WTC11 (cell line): ENCODE results near the gene ALG5. TPM values are rescaled to one million over a fixed set of nuclear protein-coding genes. Genes with fewer than 3 reads are reported as not detected.

ENCODE experiments used
- ATAC-seq: fragments of 200-7000 bp; cut with Tn5 transposase; 2 replicates; pipeline ENCODE4 v1.10.0; 2021; ENCODE audit warnings: mild to moderate bottlenecking, moderate library complexity
- CTCF ChIA-PET: fragments of 300-600 bp; sonication (Branson Sonifier 250); formaldehyde crosslinking; loops from one replicate; lab custom pipeline; 2021; ENCODE audit warnings: antibody characterized with exemption; lab: Charles Lee
- POLR2A ChIA-PET: fragments of 350-600 bp; sonication (Branson Sonifier 250); formaldehyde crosslinking; loops from one replicate; lab custom pipeline; 2021; ENCODE audit warnings: antibody characterized with exemption; lab: Charles Lee
- DNase-seq: peaks from one replicate; pipeline ENCODE4 v3.0.0; 2021; ENCODE audit warnings: low spot score
- H3K27ac Mint-ChIP-seq: 2 replicates; pipeline ENCODE4 v1.8.0; 2021; ENCODE audit warnings: mixed read lengths
- H3K27me3 Mint-ChIP-seq: 2 replicates; pipeline ENCODE4 v1.8.0; 2021; ENCODE audit warnings: low read depth, mild to moderate bottlenecking, moderate library complexity, mixed read lengths
- H3K36me3 Mint-ChIP-seq: 2 replicates; pipeline ENCODE4 v1.8.0; 2021; ENCODE audit warnings: mixed read lengths
- H3K4me1 Mint-ChIP-seq: 2 replicates; pipeline ENCODE4 v1.8.0; 2022; ENCODE audit warnings: mixed read lengths
- H3K4me3 Mint-ChIP-seq: 2 replicates; pipeline ENCODE4 v1.8.0; 2021; ENCODE audit warnings: mild to moderate bottlenecking, moderate library complexity, mixed read lengths
- H3K9me3 Mint-ChIP-seq: 2 replicates; pipeline ENCODE4 v1.8.0; 2021; ENCODE audit warnings: mixed read lengths
- ARID4B ChIP-seq: sonication (generic); formaldehyde crosslinking; IDR thresholded peaks from 2 replicates; pipeline ENCODE4 v1.8.0; 2023; ENCODE audit warnings: missing genetic modification reagents, mild to moderate bottlenecking, borderline replicate concordance
- ATF6 ChIP-seq: sonication (generic); formaldehyde crosslinking; IDR thresholded peaks from 2 replicates; pipeline ENCODE4 v1.8.1; 2023; ENCODE audit warnings: mild to moderate bottlenecking, missing genetic modification reagents
- ELF4 ChIP-seq: sonication (generic); formaldehyde crosslinking; IDR thresholded peaks from 2 replicates; pipeline ENCODE4 v1.8.1; 2022; ENCODE audit warnings: low read depth, mild to moderate bottlenecking, moderate library complexity, missing genetic modification reagents
- GRHL2 ChIP-seq: fragments of 250-450 bp; sonication (Bioruptor Pico); IDR thresholded peaks from 2 replicates; pipeline ENCODE4 v1.8.0; 2022; ENCODE audit warnings: mild to moderate bottlenecking, moderate library complexity; ENCODE audit not compliant: insufficient replicate concordance, severe bottlenecking
- HMGA2 ChIP-seq: fragments of 250-450 bp; sonication (Bioruptor Pico); IDR thresholded peaks from 2 replicates; pipeline ENCODE4 v1.4.0; 2021; ENCODE audit warnings: mild to moderate bottlenecking, moderate library complexity
- HMGXB4 ChIP-seq: sonication (generic); formaldehyde crosslinking; IDR thresholded peaks from 2 replicates; pipeline ENCODE4 v1.8.1; 2023; ENCODE audit warnings: mild to moderate bottlenecking, moderate library complexity, missing genetic modification reagents
- IRF1 ChIP-seq: sonication (generic); formaldehyde crosslinking; IDR thresholded peaks from 2 replicates; pipeline ENCODE4 v1.8.0; 2023; ENCODE audit warnings: missing genetic modification reagents
- KAT7 ChIP-seq: sonication (generic); formaldehyde crosslinking; IDR thresholded peaks from 2 replicates; pipeline ENCODE4 v1.8.1; 2023; ENCODE audit warnings: missing genetic modification reagents, mild to moderate bottlenecking, borderline replicate concordance
- MLX ChIP-seq: sonication (generic); formaldehyde crosslinking; IDR thresholded peaks from 2 replicates; pipeline ENCODE4 v1.8.1; 2023; ENCODE audit warnings: mild to moderate bottlenecking, missing genetic modification reagents, moderate library complexity
- NR3C1 ChIP-seq: sonication (generic); formaldehyde crosslinking; conservative IDR thresholded peaks from 2 replicates; pipeline ENCODE4 v1.8.1; 2023; ENCODE audit warnings: low read depth, mild to moderate bottlenecking, missing genetic modification reagents
- OVOL2 ChIP-seq: fragments of 250-450 bp; sonication (Bioruptor Pico); IDR thresholded peaks from 2 replicates; pipeline ENCODE4 v1.9.0; 2021; ENCODE audit warnings: mild to moderate bottlenecking, borderline replicate concordance
- SMAD4 ChIP-seq: sonication (generic); formaldehyde crosslinking; IDR thresholded peaks from 2 replicates; pipeline ENCODE4 v1.8.0; 2022; ENCODE audit warnings: mild to moderate bottlenecking, missing genetic modification reagents
- STAT6 ChIP-seq: sonication (generic); formaldehyde crosslinking; conservative IDR thresholded peaks from 2 replicates; pipeline ENCODE4 v1.8.1; 2023; ENCODE audit warnings: mild to moderate bottlenecking, low read depth, missing genetic modification reagents, moderate library complexity
- ZBTB43 ChIP-seq: sonication (generic); formaldehyde crosslinking; IDR thresholded peaks from 2 replicates; pipeline ENCODE4 v1.8.1; 2023; ENCODE audit warnings: mild to moderate bottlenecking, missing genetic modification reagents
- ZNF512 ChIP-seq: sonication (generic); formaldehyde crosslinking; IDR thresholded peaks from 2 replicates; pipeline ENCODE4 v1.8.1; 2022; ENCODE audit warnings: missing genetic modification reagents, borderline replicate concordance
- total RNA-seq: library from RNA; stranded (reverse); gene quantifications from 3 replicates; pipeline ENCODE4 v1.2.3, GENCODE V29; 2021

ALG5 gene
- total RNA-seq, 1 experiment from 2014 or later: 18.4 TPM

- TF ChIP-seq ARID4B (CRISPR knock-in tag) (no peak), KAT7 (CRISPR knock-in tag) (no peak), MLX (CRISPR knock-in tag) (no peak), STAT6 (CRISPR knock-in tag) (no peak), OVOL2 (CRISPR knock-in tag) (no peak), ZBTB43 (CRISPR knock-in tag) (no peak)
These were observed 17.9 kb downstream of the ALG5 start (continued) for GRCh38 chr13:36981156-36981743.

- Mint-ChIP-seq H3K27me3 (no peaks in the 10 kb centered on the region), H3K27ac (no peak overlapping the region), H3K4me1 (no peaks in the 10 kb centered on the region), H3K36me3 (peaks cover 36% of the 10 kb centered on the region), H3K9me3 (peaks cover 13% of the 10 kb centered on the region), H3K4me3 (no peak overlapping the region)
- ATAC-seq (no peak), DNase-seq (no peak)
- CTCF ChIA-PET: interaction anchor here (1.5 kb wide), 1 partner anchor 131 kb away, joined by 4 read pairs; no protein-coding TSS in a partner anchor
- POLR2A ChIA-PET: no interaction called here
- TF ChIP-seq GRHL2 (CRISPR knock-in tag) (no peak), IRF1 (no peak), ZNF512 (CRISPR knock-in tag) (no peak), HMGXB4 (CRISPR knock-in tag) (no peak), MLX (CRISPR knock-in tag) (no peak), SMAD4 (CRISPR knock-in tag) (no peak), ATF6 (CRISPR knock-in tag) (no peak), HMGA2 (CRISPR knock-in tag) (no peak), ELF4 (CRISPR knock-in tag) (no peak), NR3C1 (no peak)
These were observed 19.6 kb downstream of the ALG5 start for GRCh38 chr13:36979361-36980050.
